Endometrium (tissue), 2 donors: Measurements from ENCODE around the gene RAB38.

Experiments used
- FAIRE-seq: peaks from 2 replicates; lab custom pipeline; 2012; peaks lifted over from hg19 to GRCh38; lab: Jason Lieb, UNC
- donor health status: control.
- donor health status: control.

The RAB38 gene

GRCh38 chr11:88169881-88170280 lies 5.4 kb downstream of the RAB38 start:
- no peak for FAIRE-seq

GRCh38 chr11:88169471-88169870 lies 5.8 kb downstream of the RAB38 start:
- FAIRE-seq: no peak

GRCh38 chr11:88167853-88168252 lies 7.4 kb downstream of the RAB38 start:
- no peak for FAIRE-seq

GRCh38 chr11:88164806-88165585 lies 10.2 kb downstream of the RAB38 start:
- FAIRE-seq: no peak

GRCh38 chr11:88164320-88164719 lies 10.9 kb downstream of the RAB38 start:
- FAIRE-seq: no peak

GRCh38 chr11:88158081-88158480 lies 17.2 kb downstream of the RAB38 start:
- FAIRE-seq: no peak

GRCh38 chr11:88157370-88157769 lies 17.9 kb downstream of the RAB38 start:
- no peak for FAIRE-seq

- FAIRE-seq: no peak
Observed at GRCh38 chr11:88152381-88152780, 22.9 kb downstream of the RAB38 start.

GRCh38 chr11:88151709-88152265 lies 23.5 kb downstream of the RAB38 start:
- no peak for FAIRE-seq

GRCh38 chr11:88146106-88146505 lies 29.1 kb downstream of the RAB38 start:
- no peak for FAIRE-seq

- no peak for FAIRE-seq
Observed at GRCh38 chr11:88139865-88140264, 35.4 kb downstream of the RAB38 start.

GRCh38 chr11:88131764-88132470 lies 43.3 kb downstream of the RAB38 start:
- no peak for FAIRE-seq

- no peak for FAIRE-seq
Observed at GRCh38 chr11:88122956-88123355, 52.3 kb downstream of the RAB38 start.

GRCh38 chr11:88119561-88119960 lies 55.7 kb downstream of the RAB38 start:
- FAIRE-seq: no peak

- no peak for FAIRE-seq
Observed at GRCh38 chr11:88117281-88117858, 57.9 kb downstream of the RAB38 start.

- FAIRE-seq: no peak
Observed at GRCh38 chr11:88115828-88116755, 59.2 kb downstream of the RAB38 start.

GRCh38 chr11:88114486-88115045 lies 60.7 kb downstream of the RAB38 start:
- no peak for FAIRE-seq

- FAIRE-seq: no peak
Observed at GRCh38 chr11:88106666-88107065, 68.6 kb downstream of the RAB38 start.

- no peak for FAIRE-seq
Observed at GRCh38 chr11:88105951-88106350, 69.3 kb downstream of the RAB38 start.

GRCh38 chr11:88105526-88105925 lies 69.7 kb downstream of the RAB38 start:
- no peak for FAIRE-seq

- no peak for FAIRE-seq
Observed at GRCh38 chr11:88104408-88104807, 70.8 kb downstream of the RAB38 start.
